ENCODE measurements around the gene MGAT5.

DNA sequence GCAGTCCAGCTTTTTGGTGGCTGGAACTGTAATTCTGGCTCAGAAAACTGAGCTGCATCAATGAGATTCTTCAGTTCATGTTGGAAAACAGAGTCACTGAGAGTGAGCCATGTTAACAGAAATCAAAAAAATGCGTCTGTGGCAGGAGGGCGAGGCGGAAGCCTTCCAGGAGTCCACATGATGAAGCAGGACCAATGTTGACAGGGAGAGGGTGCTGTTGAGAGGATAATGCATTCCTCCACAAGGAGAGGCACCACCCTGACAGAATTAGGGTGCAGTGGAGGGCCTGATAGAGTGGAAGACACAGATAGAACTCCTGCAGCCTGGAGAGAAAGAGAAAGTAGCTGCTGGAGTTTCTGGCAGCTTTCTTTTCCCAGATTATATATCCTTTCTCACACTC, 111.5 kb downstream of the MGAT5 start:
- TF ChIP-seq POU6F1 (CRISPR knock-in tag; IDR thresholded peaks at IDR 0.05; ENCODE audit: borderline replicate concordance, low read depth) (no peak), ZNF565 (CRISPR knock-in tag; conservative IDR thresholded peaks at IDR 0.05; ENCODE audit: low read depth) (no peak), ZFP30 (CRISPR knock-in tag; IDR thresholded peaks at IDR 0.05) (no peak), PATZ1 (CRISPR knock-in tag; IDR thresholded peaks at IDR 0.05; ENCODE audit: borderline replicate concordance) (no peak), ARNTL (CRISPR knock-in tag; IDR thresholded peaks at IDR 0.05; ENCODE audit: borderline replicate concordance, low read depth) (no peak), TOX (CRISPR knock-in tag; IDR thresholded peaks at IDR 0.05; ENCODE audit: borderline replicate concordance) (no peak), ZC3H10 (CRISPR knock-in tag; IDR thresholded peaks at IDR 0.05) (no peak), ZFP3 (CRISPR knock-in tag; IDR thresholded peaks at IDR 0.05) (no peak), TSHZ2 (CRISPR knock-in tag; IDR thresholded peaks at IDR 0.05) (no peak), CSDC2 (CRISPR knock-in tag; IDR thresholded peaks at IDR 0.05) (no peak), ISL1 (CRISPR knock-in tag; IDR thresholded peaks at IDR 0.05) (no peak)
- TF ChIP-seq, protein P1, sequence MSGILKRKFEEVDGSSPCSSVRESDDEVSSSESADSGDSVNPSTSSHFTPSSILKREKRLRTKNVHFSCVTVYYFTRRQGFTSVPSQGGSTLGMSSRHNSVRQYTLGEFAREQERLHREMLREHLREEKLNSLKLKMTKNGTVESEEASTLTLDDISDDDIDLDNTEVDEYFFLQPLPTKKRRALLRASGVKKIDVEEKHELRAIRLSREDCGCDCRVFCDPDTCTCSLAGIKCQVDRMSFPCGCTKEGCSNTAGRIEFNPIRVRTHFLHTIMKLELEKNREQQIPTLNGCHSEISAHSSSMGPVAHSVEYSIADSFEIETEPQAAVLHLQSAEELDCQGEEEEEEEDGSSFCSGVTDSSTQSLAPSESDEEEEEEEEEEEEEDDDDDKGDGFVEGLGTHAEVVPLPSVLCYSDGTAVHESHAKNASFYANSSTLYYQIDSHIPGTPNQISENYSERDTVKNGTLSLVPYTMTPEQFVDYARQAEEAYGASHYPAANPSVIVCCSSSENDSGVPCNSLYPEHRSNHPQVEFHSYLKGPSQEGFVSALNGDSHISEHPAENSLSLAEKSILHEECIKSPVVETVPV (CRISPR knock-in tag; IDR thresholded peaks at IDR 0.05) = no peak
